Heart left ventricle (tissue), 16 donors: Measurements from ENCODE around the gene DRD3. TPM values are rescaled to one million over a fixed set of nuclear protein-coding genes. Genes with fewer than 3 reads are reported as not detected.

ENCODE experiments used
- ATAC-seq, 4 donors: fragments of 200-7000 bp; cut with Tn5 transposase; one replicate each; pipeline ENCODE4 v1.9.1; 2020 to 2022; ENCODE audit warnings: moderate library complexity in 4 of 4, mild to moderate bottlenecking in 3 of 4, moderate number of reproducible peaks in 1 of 4
- DNase-seq, 5 donors: peaks; one replicate each; pipeline ENCODE4 v3.0.0-alpha.2; 2020
- H3K27ac ChIP-seq, 12 donors: fragments of 200-600 bp; sonication (generic) in 4 of 12; one replicate each; pipeline versions ENCODE4 v1.5.0 to v1.8.0; 2016 to 2022; ENCODE audit warnings: mild to moderate bottlenecking in 2 of 12
- H3K27me3 ChIP-seq, 9 donors: fragments of 200-600 bp; sonication (generic) in 2 of 9; one replicate each; pipeline versions ENCODE4 v1.5.1 to v1.8.0; 2016 to 2022; ENCODE audit warnings: mild to moderate bottlenecking in 3 of 9
- H3K36me3 ChIP-seq, 9 donors: fragments of 200-600 bp; sonication (generic) in 2 of 9; one replicate each; pipeline versions ENCODE4 v1.5.0 to v1.8.0; 2018 to 2022; ENCODE audit warnings: mild to moderate bottlenecking in 2 of 9
- H3K4me1 ChIP-seq, 12 donors: fragments of 200-600 bp; sonication (generic) in 4 of 12; one replicate each; pipeline versions ENCODE4 v1.5.0 to v1.8.0; 2016 to 2022; ENCODE audit warnings: mild to moderate bottlenecking in 3 of 12
- H3K4me3 ChIP-seq, 12 donors: fragments of 200-600 bp; sonication (generic) in 4 of 12; one replicate each; pipeline versions ENCODE4 v1.5.0 to v1.8.0; 2017 to 2022; ENCODE audit warnings: mild to moderate bottlenecking in 9 of 12, moderate library complexity in 4 of 12
- H3K9me3 ChIP-seq, 12 donors: fragments of 200-600 bp; sonication (generic) in 4 of 12; one replicate each; pipeline versions ENCODE4 v1.5.0 to v1.8.0; 2016 to 2022; ENCODE audit warnings: mild to moderate bottlenecking in 1 of 12
- POLR2A ChIP-seq, 2 donors: fragments of 450-650 bp; IDR thresholded peaks; one replicate each; pipeline ENCODE4 v1.6.1; 2017; ENCODE audit warnings: antibody characterized with exemption in 2 of 2, mild to moderate bottlenecking in 2 of 2, moderate library complexity in 2 of 2
- WGBS, 4 donors: extraction: QIAGEN DNeasy Blood & Tissue Kit in 2 of 4; methylation state at CpG; one replicate each; pipeline versions ENCODE4 v1.1.5 to v1.1.7; 2013 to 2018; 5-methylcytosine and 5-hydroxymethylcytosine counted together
- intact Hi-C, 10 donors: fragments of 100-400 bp; cut with DNase I; formaldehyde crosslinking; loops; one replicate each; pipeline versions ENCODE4 v1.11.1 to v1.14.2; 2022
- polyA plus RNA-seq, 2 donors: library from polyadenylated mRNA; stranded (reverse); fragments of 200-250 nt; gene quantifications; one replicate each; pipeline ENCODE4 v1.2.3, GENCODE V29; 2013
- total RNA-seq, 9 donors: library from RNA; depleted of rRNA in 2 of 9; stranded (reverse); fragments of >200 nt in 2 of 9; fragmentation: NEBNext Ultra II Directional in 3 of 9; extraction: Animal tissue kit (Norgen Biotek cat#: 25700) in 3 of 9; gene quantifications; one replicate each; pipeline versions ENCODE4 v1.1.0 to v1.2.4, GENCODE V29; 2016 to 2023
- TF ChIP-seq, protein P1 (sequence below), 12 donors: fragments of 200-600 bp; sonication (generic) in 4 of 12; IDR thresholded peaks; one replicate each; pipeline versions ENCODE4 v1.5.0 to v1.8.0; 2018 to 2022; ENCODE audit warnings: antibody characterized with exemption in 12 of 12, mild to moderate bottlenecking in 5 of 12
- donor health status: ischemic (EF 13 %, LVEDD 7.1; RV severe dilation, severe dysfunction).
- donor health status: healthy with polysubstance abuse.
- donor health status: DM: no; HTN: yes; CAD: no.
- donor health status: DM: no; HTN: no; CAD: no.
- donor health status: ischemic (EF 25% LVEDD 6.9; RV normal size, moderate dysfunction).
- donor health status: ischemic (EF 25% LVEDD 5.7; RV mildly dilated, moderate dysfunction).
- donor health status: healthy.
- donor health status: DM: yes; HTN: yes; CAD: no.
- donor health status: ischemic (EF 35%, LVEDD 5.7; RV mildly dilated, moderate dysfunction).
- donor health status: nonischemic (EF 11% LVEDD 7.7; RV severe dilation, severe dysfunction).
- donor health status: DM: yes; HTN: yes; CAD: no.
- donor health status: PGD.
- donor health status: ischemic (EF 29% LVEDD 5.4; RV normal size, mild dysfunction).
- donor health status: nonischemic (EF 23%, LVEDD 6.1; RV moderate dilation, normal function).

The DRD3 gene
- total and polyA plus RNA-seq, 11 donors = not detected

DNA sequence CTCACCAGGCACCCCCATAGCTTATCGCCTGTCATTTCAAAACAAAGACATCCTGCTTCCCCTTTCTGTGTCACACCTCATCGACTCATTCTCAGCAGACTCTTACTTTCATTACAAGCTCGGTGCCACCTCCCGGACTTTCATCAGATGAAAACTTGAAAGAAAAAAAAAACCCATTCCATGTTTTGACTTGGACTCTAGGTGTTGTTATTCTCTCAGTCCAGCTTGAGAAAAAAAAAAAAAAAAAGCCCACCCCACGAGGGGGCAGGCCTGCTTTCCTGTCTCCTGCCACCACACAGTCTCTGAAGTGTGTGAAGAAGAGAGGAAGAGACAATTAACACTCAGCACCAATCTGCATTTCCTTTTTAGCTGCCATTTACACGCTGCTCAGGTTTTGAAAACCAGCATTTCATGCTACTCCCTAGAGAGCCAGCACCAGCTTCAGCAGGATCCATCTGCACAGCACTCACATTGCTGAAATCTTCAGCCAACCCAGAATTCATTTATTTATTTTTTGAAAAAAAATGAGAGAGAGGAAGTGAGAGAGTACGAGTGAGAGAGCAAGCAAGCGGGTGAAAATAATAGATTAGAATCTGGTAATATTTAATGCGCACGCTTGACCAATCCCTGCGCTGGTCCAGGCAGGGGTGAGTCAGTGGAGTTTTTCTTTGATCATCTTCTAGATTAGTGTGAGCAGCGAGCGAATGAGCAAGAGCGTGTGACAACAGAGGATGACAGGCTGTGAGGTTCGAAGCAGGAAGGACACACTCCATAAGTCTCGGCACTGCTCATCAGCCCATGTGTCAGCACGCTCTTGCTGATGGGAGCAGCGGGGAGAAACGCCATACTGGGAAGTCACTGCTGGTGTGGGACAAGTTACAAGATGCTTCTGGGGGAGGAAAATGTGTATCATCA lies 35.0 kb upstream of the DRD3 start:
- peaks cover 0 to 14% (median 2%) of the 10 kb centered on the region in 9 donors for H3K27me3 ChIP-seq
- peaks cover 0 to 23% (median 3%) of the 10 kb centered on the region in 12 donors for H3K4me1 ChIP-seq
- TF ChIP-seq, protein P1, sequence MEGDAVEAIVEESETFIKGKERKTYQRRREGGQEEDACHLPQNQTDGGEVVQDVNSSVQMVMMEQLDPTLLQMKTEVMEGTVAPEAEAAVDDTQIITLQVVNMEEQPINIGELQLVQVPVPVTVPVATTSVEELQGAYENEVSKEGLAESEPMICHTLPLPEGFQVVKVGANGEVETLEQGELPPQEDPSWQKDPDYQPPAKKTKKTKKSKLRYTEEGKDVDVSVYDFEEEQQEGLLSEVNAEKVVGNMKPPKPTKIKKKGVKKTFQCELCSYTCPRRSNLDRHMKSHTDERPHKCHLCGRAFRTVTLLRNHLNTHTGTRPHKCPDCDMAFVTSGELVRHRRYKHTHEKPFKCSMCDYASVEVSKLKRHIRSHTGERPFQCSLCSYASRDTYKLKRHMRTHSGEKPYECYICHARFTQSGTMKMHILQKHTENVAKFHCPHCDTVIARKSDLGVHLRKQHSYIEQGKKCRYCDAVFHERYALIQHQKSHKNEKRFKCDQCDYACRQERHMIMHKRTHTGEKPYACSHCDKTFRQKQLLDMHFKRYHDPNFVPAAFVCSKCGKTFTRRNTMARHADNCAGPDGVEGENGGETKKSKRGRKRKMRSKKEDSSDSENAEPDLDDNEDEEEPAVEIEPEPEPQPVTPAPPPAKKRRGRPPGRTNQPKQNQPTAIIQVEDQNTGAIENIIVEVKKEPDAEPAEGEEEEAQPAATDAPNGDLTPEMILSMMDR (IDR thresholded peaks at IDR 0.05) = no peak
- TF ChIP-seq POLR2A (IDR thresholded peaks at IDR 0.05) = no peak
- H3K4me3 ChIP-seq = peak overlapping the region in 7 of 12 donors; percentile 11 to 48 (median 24)
- H3K9me3 ChIP-seq = no peaks in the 10 kb centered on the region
- H3K27ac ChIP-seq = peak overlapping the region in 2 of 12 donors; percentile 34 to 87
- H3K36me3 ChIP-seq = no peaks in the 10 kb centered on the region
- ATAC-seq (peak in 3 of 4 donors; percentile 50 to 71 (median 57)), DNase-seq (peak in 1 of 5 donors; percentile 27)
- 11 to 18% (median 14%) methylated on average over 19 of the region's 19 CpGs for WGBS, 4 donors
- intact Hi-C loops = no loop called here

DNA sequence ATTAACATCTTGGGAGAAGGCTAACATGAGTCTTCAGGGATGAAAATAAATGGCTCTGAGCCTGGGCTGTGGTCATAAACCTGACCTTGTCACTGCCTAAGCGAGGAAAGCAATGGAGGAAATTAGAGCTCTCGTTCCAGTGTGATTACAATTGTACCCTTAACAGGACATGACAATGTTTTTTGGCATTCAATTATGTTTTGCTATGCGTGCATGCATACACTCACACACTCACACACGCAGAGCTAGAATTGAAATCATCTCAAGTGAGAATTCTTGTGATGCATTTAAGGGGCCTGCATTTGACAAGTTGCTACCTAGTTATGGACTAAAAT lies 34.4 kb upstream of the DRD3 start:
- Histone ChIP-seq H3K36me3 (no peaks in the 10 kb centered on the region), H3K27ac (peak overlapping the region in 1 of 12 donors; percentile 87), H3K27me3 (peaks cover 0 to 14% (median 2%) of the 10 kb centered on the region in 9 donors), H3K9me3 (no peaks in the 10 kb centered on the region), H3K4me3 (peak overlapping the region in 2 of 12 donors; percentile 24 to 48), H3K4me1 (peaks cover 0 to 23% (median 3%) of the 10 kb centered on the region in 12 donors)
- TF ChIP-seq, protein P1 (IDR thresholded peaks at IDR 0.05) = no peak
- no peak for TF ChIP-seq POLR2A (IDR thresholded peaks at IDR 0.05)
- ATAC-seq (no peak), DNase-seq (no peak)
- intact Hi-C loops = no loop called here
- 27 to 36% (median 30%) methylated on average over 4 of the region's 4 CpGs for WGBS, 4 donors

DNA sequence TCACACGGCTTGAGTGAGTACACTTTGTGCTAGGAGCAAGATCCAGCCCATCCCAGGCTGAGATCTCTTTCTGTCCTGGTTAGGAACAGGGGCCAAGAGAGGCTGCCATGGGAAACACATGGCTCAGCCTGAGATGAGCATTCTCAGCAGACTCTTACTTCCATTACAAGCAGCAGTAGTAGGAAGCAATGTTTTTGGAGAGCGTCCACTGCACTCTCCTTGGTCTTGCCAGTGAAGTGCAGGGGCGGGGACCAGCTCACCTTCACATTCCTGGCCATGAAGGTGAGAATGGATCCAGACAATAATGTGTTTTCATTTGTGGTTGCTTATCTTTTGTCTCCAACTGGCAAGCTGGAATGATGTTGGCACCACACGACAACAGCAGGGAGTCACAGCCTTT lies 33.8 kb upstream of the DRD3 start:
- Histone ChIP-seq H3K4me1 (peaks cover 0 to 23% (median 3%) of the 10 kb centered on the region in 12 donors), H3K27ac (peak overlapping the region in 1 of 12 donors; percentile 87), H3K9me3 (no peaks in the 10 kb centered on the region), H3K36me3 (no peaks in the 10 kb centered on the region), H3K27me3 (peaks cover 0 to 14% (median 2%) of the 10 kb centered on the region in 9 donors), H3K4me3 (no peak overlapping the region)
- no peak for DNase-seq
- 67 to 80% (median 76%) methylated on average over 4 of the region's 4 CpGs for WGBS, 4 donors
- intact Hi-C loops = no loop called here
- TF ChIP-seq, protein P1 (IDR thresholded peaks at IDR 0.05) = no peak
- no peak for TF ChIP-seq POLR2A (IDR thresholded peaks at IDR 0.05)
- no peak for ATAC-seq

DNA sequence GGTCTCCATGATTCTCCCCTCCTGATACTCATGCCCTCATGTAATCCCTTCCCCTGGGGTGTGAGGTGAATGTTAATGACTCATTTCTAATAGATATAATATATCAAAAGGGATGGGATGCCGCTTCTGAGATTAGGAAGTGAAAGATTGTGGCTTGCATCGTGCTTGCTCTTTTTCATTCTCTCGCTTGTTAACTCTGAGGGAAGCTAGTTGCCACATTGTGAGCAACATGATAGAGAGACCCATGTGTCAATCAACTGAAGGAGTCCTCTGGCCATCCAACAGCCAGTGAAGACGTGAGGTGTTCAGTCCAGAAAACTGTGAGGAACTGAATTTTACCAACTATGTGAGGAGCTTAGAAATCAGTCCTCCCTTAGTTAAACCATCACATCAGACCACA lies 28.9 kb upstream of the DRD3 start:
- H3K9me3 ChIP-seq = no peaks in the 10 kb centered on the region
- DNase-seq = no peak
- H3K36me3 ChIP-seq = no peaks in the 10 kb centered on the region
- H3K27me3 ChIP-seq = peaks cover 0 to 5% (median 0%) of the 10 kb centered on the region in 9 donors
- WGBS, 4 donors = 69 to 74% (median 72%) methylated on average over 4 of the region's 4 CpGs
- no peak overlapping the region for H3K27ac ChIP-seq
- peaks cover 0 to 3% (median 0%) of the 10 kb centered on the region in 12 donors for H3K4me1 ChIP-seq
- intact Hi-C loops = no loop called here
- TF ChIP-seq, protein P1 (IDR thresholded peaks at IDR 0.05) = no peak
- no peak for TF ChIP-seq POLR2A (IDR thresholded peaks at IDR 0.05)
- no peak for ATAC-seq
- no peak overlapping the region for H3K4me3 ChIP-seq
